PFSK-1 (cell line): ENCODE results near the gene TSPO.

ENCODE experiments used
- FOXP2 ChIP-seq: optimal IDR thresholded peaks from 2 replicates; pipeline ENCODE3; 2011; ENCODE audit warnings: borderline replicate concordance, control low read depth, inconsistent platforms; ENCODE audit not compliant: insufficient read depth; ENCODE audit errors: extremely low read length, extremely low read depth
- POLR2AphosphoS5 ChIP-seq: IDR thresholded peaks from 2 replicates; pipeline ENCODE4 v1.6.1; 2012; ENCODE audit warnings: low read depth, mild to moderate bottlenecking, control low read depth, low read length, moderate library complexity
- SIN3A ChIP-seq: IDR thresholded peaks from 2 replicates; pipeline ENCODE4 v1.6.1; 2012; ENCODE audit warnings: mild to moderate bottlenecking, low read length, moderate library complexity, borderline replicate concordance; ENCODE audit not compliant: insufficient read depth
- TAF1 ChIP-seq: IDR thresholded peaks from 2 replicates; pipeline ENCODE4 v1.6.1; 2012; ENCODE audit warnings: low read length, control low read depth, borderline replicate concordance; ENCODE audit not compliant: insufficient read depth
- TF ChIP-seq, protein P1 (sequence below), 2 experiments: IDR thresholded peaks; 2 replicates each; pipeline versions ENCODE4 v1.6.1 to v1.8.0; 2011 to 2012; ENCODE audit warnings: low read depth in 2 of 2, low read length in 2 of 2, control low read depth in 1 of 2, inconsistent platforms in 1 of 2, mild to moderate bottlenecking in 1 of 2, moderate library complexity in 1 of 2; ENCODE audit not compliant: insufficient read depth in 1 of 2

Gene TSPO

DNA sequence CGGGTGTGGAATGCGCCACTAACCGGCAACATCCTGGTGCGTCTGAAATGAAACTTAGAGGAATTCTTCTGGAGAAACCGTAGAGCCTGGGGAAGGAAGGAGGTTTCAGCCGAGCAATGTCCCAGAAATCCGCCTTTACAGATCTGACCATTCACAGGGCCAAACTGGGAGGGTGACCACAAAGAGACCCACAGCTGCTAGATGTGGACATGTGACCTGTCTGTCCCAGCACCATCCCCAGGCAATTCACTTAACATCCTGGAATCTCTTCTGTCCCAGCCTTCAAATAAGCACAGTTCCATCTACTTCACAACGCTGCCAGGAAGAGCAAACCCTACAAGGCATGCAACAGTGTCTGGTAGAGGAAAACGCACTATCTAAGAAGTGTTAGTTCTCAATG lies 18.0 kb upstream of the TSPO start:
- no peak for TF ChIP-seq TAF1
- no peak for TF ChIP-seq POLR2AphosphoS5
- TF ChIP-seq, protein P1, sequence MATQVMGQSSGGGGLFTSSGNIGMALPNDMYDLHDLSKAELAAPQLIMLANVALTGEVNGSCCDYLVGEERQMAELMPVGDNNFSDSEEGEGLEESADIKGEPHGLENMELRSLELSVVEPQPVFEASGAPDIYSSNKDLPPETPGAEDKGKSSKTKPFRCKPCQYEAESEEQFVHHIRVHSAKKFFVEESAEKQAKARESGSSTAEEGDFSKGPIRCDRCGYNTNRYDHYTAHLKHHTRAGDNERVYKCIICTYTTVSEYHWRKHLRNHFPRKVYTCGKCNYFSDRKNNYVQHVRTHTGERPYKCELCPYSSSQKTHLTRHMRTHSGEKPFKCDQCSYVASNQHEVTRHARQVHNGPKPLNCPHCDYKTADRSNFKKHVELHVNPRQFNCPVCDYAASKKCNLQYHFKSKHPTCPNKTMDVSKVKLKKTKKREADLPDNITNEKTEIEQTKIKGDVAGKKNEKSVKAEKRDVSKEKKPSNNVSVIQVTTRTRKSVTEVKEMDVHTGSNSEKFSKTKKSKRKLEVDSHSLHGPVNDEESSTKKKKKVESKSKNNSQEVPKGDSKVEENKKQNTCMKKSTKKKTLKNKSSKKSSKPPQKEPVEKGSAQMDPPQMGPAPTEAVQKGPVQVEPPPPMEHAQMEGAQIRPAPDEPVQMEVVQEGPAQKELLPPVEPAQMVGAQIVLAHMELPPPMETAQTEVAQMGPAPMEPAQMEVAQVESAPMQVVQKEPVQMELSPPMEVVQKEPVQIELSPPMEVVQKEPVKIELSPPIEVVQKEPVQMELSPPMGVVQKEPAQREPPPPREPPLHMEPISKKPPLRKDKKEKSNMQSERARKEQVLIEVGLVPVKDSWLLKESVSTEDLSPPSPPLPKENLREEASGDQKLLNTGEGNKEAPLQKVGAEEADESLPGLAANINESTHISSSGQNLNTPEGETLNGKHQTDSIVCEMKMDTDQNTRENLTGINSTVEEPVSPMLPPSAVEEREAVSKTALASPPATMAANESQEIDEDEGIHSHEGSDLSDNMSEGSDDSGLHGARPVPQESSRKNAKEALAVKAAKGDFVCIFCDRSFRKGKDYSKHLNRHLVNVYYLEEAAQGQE (IDR thresholded peaks at IDR 0.05; ENCODE audit: insufficient read depth in 1 of 2, low read depth in 2 of 2, low read length in 2 of 2), result no peak
- TF ChIP-seq SIN3A, result no peak
- no peak for TF ChIP-seq FOXP2

DNA sequence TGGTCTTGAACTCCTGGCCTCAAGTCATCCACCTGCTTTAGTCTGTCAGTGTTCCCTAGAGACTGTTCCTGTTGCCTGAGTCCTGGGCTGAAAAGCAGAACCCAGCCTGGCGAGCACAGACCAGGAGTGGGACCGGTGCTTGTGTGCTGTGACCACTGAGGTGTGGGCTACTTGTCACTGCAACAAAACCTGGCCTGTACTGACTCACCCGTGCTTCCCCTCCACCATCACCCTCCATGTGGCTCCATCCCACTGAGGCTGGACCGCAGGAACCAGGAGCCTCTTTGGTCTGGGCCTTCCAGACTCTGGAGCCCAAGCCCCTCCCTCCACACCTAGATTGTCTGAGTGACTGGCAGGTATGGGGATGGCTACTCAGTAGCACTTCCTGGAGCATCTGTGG lies 16.8 kb upstream of the TSPO start:
- TF ChIP-seq FOXP2 (no peak), TAF1 (no peak), SIN3A (no peak), POLR2AphosphoS5 (no peak)
- TF ChIP-seq, protein P1 (IDR thresholded peaks at IDR 0.05; ENCODE audit: insufficient read depth in 1 of 2, low read depth in 2 of 2, low read length in 2 of 2), result no peak

DNA sequence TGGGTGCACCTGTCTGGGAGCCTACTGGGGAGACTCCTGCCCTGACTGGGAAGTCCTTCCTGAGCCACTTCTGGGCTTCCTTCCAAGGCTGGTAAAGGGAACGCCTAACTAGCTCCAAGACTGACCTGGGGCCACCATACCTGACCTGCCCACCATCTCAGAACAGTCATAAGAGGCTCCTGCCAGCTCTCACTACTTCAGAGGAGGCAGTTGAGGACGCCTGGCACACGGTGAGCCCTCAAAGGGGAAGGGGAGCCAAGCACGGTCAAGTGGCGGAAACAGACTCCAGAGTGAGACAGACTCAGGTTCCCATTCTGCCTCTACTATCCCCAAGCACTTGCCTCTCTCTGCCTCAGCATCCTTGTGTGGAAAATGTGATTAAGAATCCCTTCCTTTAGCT lies 15.8 kb upstream of the TSPO start:
- TF ChIP-seq POLR2AphosphoS5 (no peak), FOXP2 (no peak), TAF1 (no peak), SIN3A (no peak)
- TF ChIP-seq, protein P1 (IDR thresholded peaks at IDR 0.05; ENCODE audit: insufficient read depth in 1 of 2, low read depth in 2 of 2, low read length in 2 of 2), result no peak

DNA sequence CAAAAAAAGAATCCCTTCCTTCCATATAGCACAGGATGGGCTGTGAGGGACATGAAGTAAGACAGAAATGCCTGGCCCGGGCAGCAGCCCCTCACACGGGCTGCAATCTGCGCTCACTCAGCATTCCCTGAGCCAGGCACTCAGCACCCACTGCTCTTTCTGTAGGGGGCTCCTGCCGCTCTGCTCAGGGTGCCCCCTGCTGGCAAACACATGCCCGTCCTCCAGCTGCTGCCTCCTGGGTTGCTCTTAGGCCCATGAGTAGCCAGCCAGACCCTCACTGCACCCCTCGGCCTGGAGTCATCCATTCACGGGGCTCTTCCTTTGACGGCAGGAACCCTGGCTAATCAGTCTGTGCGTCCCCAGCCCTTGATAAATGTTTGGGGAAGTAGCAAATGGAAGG lies 15.1 kb upstream of the TSPO start:
- no peak for TF ChIP-seq FOXP2
- TF ChIP-seq SIN3A, result no peak
- no peak for TF ChIP-seq POLR2AphosphoS5
- no peak for TF ChIP-seq TAF1

DNA sequence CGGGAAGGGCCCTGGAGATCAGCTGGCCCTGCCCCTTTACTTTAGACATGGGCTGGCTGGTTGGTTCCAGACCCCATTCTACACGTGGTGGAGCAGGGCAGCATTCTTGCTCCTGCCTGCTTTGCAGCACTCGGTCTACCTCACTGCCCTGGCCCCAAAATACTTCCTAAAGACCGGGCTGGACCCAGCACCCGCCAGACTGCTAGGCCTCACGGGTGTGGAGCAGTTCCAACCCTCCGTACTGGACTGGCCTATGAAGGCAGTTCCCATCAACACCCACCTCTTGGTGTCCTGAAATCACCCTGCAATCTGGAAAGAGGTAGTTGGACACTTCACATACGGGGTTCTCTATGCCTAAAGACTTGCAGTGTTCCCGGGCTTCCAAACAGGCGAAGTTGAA lies 14.6 kb upstream of the TSPO start:
- no peak for TF ChIP-seq FOXP2
- TF ChIP-seq TAF1, result no peak
- TF ChIP-seq, protein P1 (IDR thresholded peaks at IDR 0.05; ENCODE audit: insufficient read depth in 1 of 2, low read depth in 2 of 2, low read length in 2 of 2), result no peak
- no peak for TF ChIP-seq SIN3A
- no peak for TF ChIP-seq POLR2AphosphoS5
